Astrocyte of the cerebellum (primary cell): Measurements from ENCODE around the gene MSX2.

Experiments used
- DNase-seq: peaks from one replicate; pipeline ENCODE4 v3.0.0-alpha.2; 2011; ENCODE audit warnings: low read depth
- H3K4me3 ChIP-seq: 2 replicates; pipeline ENCODE4 v1.5.1; 2011; ENCODE audit warnings: mild to moderate bottlenecking, low read depth, low read length, moderate library complexity
- in situ Hi-C: cut with HindIII; loops from 2 replicates; pipeline ENCODE4 v1.10.0; 2017; ENCODE audit warnings: low sequenced_read_pairs
- TF ChIP-seq, protein P1 (sequence below): IDR thresholded peaks from 2 replicates; pipeline ENCODE4 v1.5.1; 2012; ENCODE audit warnings: low read length, low read depth, moderate library complexity, mild to moderate bottlenecking; ENCODE audit errors: missing control alignments

The MSX2 gene

GRCh38 chr5:174688441-174689354 lies 35.7 kb upstream of the MSX2 start:
- no peak for DNase-seq
- TF ChIP-seq, protein P1, sequence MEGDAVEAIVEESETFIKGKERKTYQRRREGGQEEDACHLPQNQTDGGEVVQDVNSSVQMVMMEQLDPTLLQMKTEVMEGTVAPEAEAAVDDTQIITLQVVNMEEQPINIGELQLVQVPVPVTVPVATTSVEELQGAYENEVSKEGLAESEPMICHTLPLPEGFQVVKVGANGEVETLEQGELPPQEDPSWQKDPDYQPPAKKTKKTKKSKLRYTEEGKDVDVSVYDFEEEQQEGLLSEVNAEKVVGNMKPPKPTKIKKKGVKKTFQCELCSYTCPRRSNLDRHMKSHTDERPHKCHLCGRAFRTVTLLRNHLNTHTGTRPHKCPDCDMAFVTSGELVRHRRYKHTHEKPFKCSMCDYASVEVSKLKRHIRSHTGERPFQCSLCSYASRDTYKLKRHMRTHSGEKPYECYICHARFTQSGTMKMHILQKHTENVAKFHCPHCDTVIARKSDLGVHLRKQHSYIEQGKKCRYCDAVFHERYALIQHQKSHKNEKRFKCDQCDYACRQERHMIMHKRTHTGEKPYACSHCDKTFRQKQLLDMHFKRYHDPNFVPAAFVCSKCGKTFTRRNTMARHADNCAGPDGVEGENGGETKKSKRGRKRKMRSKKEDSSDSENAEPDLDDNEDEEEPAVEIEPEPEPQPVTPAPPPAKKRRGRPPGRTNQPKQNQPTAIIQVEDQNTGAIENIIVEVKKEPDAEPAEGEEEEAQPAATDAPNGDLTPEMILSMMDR: no peak
- H3K4me3 ChIP-seq: no peak overlapping the region
- in situ Hi-C loops: no loop called here

- no peak for DNase-seq
- TF ChIP-seq, protein P1: no peak
- H3K4me3 ChIP-seq: no peak overlapping the region
- in situ Hi-C loops: no loop called here
Measured at GRCh38 chr5:174690271-174690670, 34.1 kb upstream of the MSX2 start.

DNA sequence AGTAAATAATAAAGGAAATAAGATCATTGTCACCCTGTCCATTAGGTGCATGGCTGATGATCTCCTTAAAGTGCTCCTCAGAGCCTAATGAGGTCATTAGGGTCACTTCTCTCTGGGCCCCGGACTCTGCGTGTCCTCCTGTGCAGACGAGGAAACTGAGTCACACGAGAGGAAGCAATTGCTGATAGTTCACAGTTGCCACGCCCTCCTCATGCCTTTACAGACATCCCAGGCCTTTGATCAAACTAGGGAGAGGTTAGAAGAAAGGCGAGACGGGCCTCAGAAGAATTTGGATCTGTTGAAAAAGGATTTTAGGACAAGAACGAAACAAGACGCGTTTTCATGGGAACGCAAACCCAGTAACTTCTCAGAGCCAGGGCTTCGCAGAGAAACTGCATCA lies 32.0 kb upstream of the MSX2 start:
- no peak overlapping the region for H3K4me3 ChIP-seq
- DNase-seq: no peak
- in situ Hi-C loops: no loop called here
- TF ChIP-seq, protein P1: no peak

GRCh38 chr5:174692982-174693422 lies 31.4 kb upstream of the MSX2 start:
- no peak for DNase-seq
- in situ Hi-C loops: no loop called here
- TF ChIP-seq, protein P1: no peak
- H3K4me3 ChIP-seq: no peak overlapping the region

DNA sequence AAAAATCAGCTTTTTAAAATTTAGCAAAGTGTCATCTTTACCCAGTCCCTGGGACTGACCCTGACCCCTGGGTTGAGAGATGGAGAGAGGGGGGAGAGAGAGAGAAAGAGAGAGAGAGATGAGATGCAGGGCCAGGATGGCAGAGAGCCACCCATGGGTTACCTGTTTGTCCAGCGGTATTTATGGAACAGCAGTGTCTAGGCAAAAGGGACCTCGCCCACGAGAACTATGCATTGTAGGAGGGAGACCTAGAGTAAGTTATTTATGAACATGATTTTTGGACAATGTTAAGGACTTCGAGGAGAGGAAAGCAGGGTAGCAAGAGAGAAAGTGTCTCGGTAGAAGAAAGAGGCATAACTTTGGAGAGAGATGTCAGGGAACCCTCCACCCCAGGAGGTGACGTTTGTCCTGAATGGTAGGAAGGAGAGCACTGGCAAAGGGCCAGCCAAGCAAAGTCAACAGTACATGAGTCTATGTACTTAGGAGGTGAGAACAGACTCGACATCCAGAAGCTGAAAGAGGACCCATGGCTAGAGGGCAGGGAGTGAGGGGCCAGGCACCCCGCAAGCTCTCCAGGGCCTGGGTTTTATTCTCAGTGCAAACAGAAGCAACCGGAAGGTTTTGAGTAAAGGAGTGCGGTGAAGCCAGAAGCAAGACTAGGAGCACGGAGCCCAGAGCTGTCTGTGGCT lies 30.5 kb upstream of the MSX2 start:
- no peak overlapping the region for H3K4me3 ChIP-seq
- in situ Hi-C loops: no loop called here
- TF ChIP-seq, protein P1: no peak
- DNase-seq: no peak

GRCh38 chr5:174694611-174695010 lies 29.8 kb upstream of the MSX2 start:
- no peak for DNase-seq
- in situ Hi-C loops: no loop called here
- H3K4me3 ChIP-seq: no peak overlapping the region
- TF ChIP-seq, protein P1: no peak
